Spleen (tissue), 11 donors: ENCODE results near the gene RND3. TPM values are rescaled to one million over a fixed set of nuclear protein-coding genes. Genes with fewer than 3 reads are reported as not detected.

Source experiments
- DNase-seq: peaks from one replicate; pipeline ENCODE4 v3.0.0-alpha.2; 2020
- H3K27ac ChIP-seq, 8 donors: fragments of 200-600 bp; sonication (generic) in 7 of 8; 1 replicate in 4 of 8; 2 replicates in 4 of 8; pipeline versions ENCODE4 v1.5.0 to v1.8.0; 2016 to 2021; ENCODE audit warnings: inconsistent platforms in 4 of 8, mild to moderate bottlenecking in 4 of 8, moderate library complexity in 1 of 8
- H3K27me3 ChIP-seq, 7 donors: fragments of 200-600 bp; sonication (generic) in 6 of 7; replicated peaks in 1 of 7; 1 replicate in 4 of 7; 2 replicates in 3 of 7; pipeline versions ENCODE4 v1.5.0 to v1.8.0; 2016 to 2021; ENCODE audit warnings: inconsistent platforms in 3 of 7, mild to moderate bottlenecking in 1 of 7
- H3K36me3 ChIP-seq, 6 donors: fragments of 200-600 bp; sonication (generic) in 5 of 6; 1 replicate in 4 of 6; 2 replicates in 2 of 6; pipeline versions ENCODE4 v1.5.0 to v1.8.0; 2016 to 2021; ENCODE audit warnings: inconsistent platforms in 2 of 6
- H3K4me1 ChIP-seq, 6 donors: fragments of 200-600 bp; sonication (generic) in 5 of 6; 1 replicate in 3 of 6; 2 replicates in 3 of 6; pipeline versions ENCODE4 v1.5.0 to v1.8.0; 2016 to 2021; ENCODE audit warnings: inconsistent platforms in 3 of 6
- H3K4me3 ChIP-seq, 8 donors: fragments of 200-600 bp; sonication (generic) in 7 of 8; 1 replicate in 4 of 8; 2 replicates in 4 of 8; pipeline versions ENCODE4 v1.5.0 to v1.8.0; 2016 to 2021; ENCODE audit warnings: inconsistent platforms in 4 of 8, mild to moderate bottlenecking in 4 of 8, moderate library complexity in 2 of 8
- H3K9me3 ChIP-seq, 8 donors: fragments of 200-600 bp; sonication (generic) in 7 of 8; 1 replicate in 4 of 8; 2 replicates in 4 of 8; pipeline versions ENCODE4 v1.5.0 to v1.8.0; 2016 to 2021; ENCODE audit warnings: inconsistent platforms in 4 of 8
- POLR2A ChIP-seq, 3 donors: fragments of 450-650 bp; IDR thresholded peaks; one replicate each; pipeline ENCODE4 v1.5.1; 2017; ENCODE audit warnings: antibody characterized with exemption in 3 of 3, mild to moderate bottlenecking in 1 of 3
- POLR2AphosphoS5 ChIP-seq, 3 donors: sonication (generic); formaldehyde crosslinking; IDR thresholded peaks; one replicate each; pipeline ENCODE4 v1.5.1; 2017; ENCODE audit warnings: antibody characterized with exemption in 3 of 3
- WGBS, 5 donors: extraction: QIAGEN DNeasy Blood & Tissue Kit in 3 of 5; methylation state at CpG; one replicate each; pipeline versions ENCODE4 v1.1.5 to v1.1.7; 2013 to 2018; 5-methylcytosine and 5-hydroxymethylcytosine counted together
- intact Hi-C: fragments of 100-400 bp; cut with DNase I; formaldehyde crosslinking; loops from one replicate; pipeline ENCODE4 v1.15.0; 2023; ENCODE audit warnings: low total_unique reads
- polyA plus RNA-seq, 3 donors: library from polyadenylated mRNA; stranded (reverse); fragments of 200-250 nt; gene quantifications; one replicate each; pipeline ENCODE4 v1.2.1, GENCODE V29; 2013
- total RNA-seq, 7 donors: library from RNA; depleted of rRNA in 3 of 7; stranded (reverse); fragments of >200 nt in 3 of 7; fragmentation: NEBNext Ultra II Directional in 4 of 7; extraction: Animal tissue kit (Norgen Biotek cat#: 25700) in 4 of 7; gene quantifications; one replicate each; pipeline versions ENCODE4 v1.1.0 to v1.2.1, GENCODE V29; 2016 to 2021
- TF ChIP-seq, protein P1 (sequence below), 11 experiments: fragments of 200-600 bp in 7 of 11; fragments of 450-650 bp in 4 of 11; sonication (generic) in 4 of 11; IDR thresholded peaks in 8 of 11; conservative IDR thresholded peaks in 3 of 11; 1 replicate in 7 of 11; 2 replicates in 4 of 11; pipeline versions ENCODE4 v1.4.0 to v1.8.0; 2016 to 2021; ENCODE audit warnings: antibody characterized with exemption in 11 of 11, inconsistent platforms in 4 of 11, mild to moderate bottlenecking in 1 of 11
- donor health status: healthy with polysubstance abuse.
- donor health status: DM: no; HTN: no; CAD: no; lungs with moderate emphysema.
- donor health status: DM: no; HTN: no; CAD: no.
- donor health status: Bipolar disorder and iron deficiency.
- donor health status: healthy.
- donor health status: DM: no; HTN: no; CAD: no.
- donor health status: DM: yes; HTN: yes; CAD: no.

The RND3 gene
- total and polyA plus RNA-seq, 10 donors, result 10.3 to 97.0 (median 57.8) TPM

DNA sequence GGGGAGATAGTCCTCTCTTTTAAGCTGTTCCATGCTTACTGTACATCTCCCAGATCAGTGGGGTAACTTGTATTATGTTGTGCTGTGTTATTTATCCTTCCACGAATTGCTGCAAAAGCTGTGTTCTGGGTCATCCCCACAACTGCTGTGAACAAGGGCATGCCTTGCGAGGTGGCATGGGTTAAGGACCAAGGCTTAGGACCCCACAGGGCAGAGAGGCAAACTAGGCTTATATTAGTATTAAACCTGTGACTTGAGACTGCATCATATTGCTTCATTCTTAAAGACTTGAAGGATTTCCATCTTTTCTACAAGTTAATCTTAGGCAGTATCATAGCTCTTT is 19.9 kb downstream of the RND3 start:
- intact Hi-C loops, result no loop called here
- Histone ChIP-seq H3K9me3 (no peaks in the 10 kb centered on the region), H3K36me3 (peaks cover 0 to 26% (median 0%) of the 10 kb centered on the region in 6 donors), H3K4me3 (no peak overlapping the region), H3K27ac (peak overlapping the region in 6 of 8 donors; percentile 23 to 69 (median 42)), H3K4me1 (peaks cover 0 to 19% (median 0%) of the 10 kb centered on the region in 6 donors), H3K27me3 (no peaks in the 10 kb centered on the region)
- DNase-seq, result no peak
- TF ChIP-seq, protein P1, sequence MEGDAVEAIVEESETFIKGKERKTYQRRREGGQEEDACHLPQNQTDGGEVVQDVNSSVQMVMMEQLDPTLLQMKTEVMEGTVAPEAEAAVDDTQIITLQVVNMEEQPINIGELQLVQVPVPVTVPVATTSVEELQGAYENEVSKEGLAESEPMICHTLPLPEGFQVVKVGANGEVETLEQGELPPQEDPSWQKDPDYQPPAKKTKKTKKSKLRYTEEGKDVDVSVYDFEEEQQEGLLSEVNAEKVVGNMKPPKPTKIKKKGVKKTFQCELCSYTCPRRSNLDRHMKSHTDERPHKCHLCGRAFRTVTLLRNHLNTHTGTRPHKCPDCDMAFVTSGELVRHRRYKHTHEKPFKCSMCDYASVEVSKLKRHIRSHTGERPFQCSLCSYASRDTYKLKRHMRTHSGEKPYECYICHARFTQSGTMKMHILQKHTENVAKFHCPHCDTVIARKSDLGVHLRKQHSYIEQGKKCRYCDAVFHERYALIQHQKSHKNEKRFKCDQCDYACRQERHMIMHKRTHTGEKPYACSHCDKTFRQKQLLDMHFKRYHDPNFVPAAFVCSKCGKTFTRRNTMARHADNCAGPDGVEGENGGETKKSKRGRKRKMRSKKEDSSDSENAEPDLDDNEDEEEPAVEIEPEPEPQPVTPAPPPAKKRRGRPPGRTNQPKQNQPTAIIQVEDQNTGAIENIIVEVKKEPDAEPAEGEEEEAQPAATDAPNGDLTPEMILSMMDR (IDR thresholded peaks at IDR 0.05 in 8 of 11, conservative IDR thresholded peaks at IDR 0.05 in 3 of 11), result no peak
- no peak for TF ChIP-seq POLR2A (IDR thresholded peaks at IDR 0.05)
- TF ChIP-seq POLR2AphosphoS5 (IDR thresholded peaks at IDR 0.05), result no peak
- 65 to 89% (median 79%) methylated on average over 2 of the region's 2 CpGs for WGBS, 5 donors

DNA sequence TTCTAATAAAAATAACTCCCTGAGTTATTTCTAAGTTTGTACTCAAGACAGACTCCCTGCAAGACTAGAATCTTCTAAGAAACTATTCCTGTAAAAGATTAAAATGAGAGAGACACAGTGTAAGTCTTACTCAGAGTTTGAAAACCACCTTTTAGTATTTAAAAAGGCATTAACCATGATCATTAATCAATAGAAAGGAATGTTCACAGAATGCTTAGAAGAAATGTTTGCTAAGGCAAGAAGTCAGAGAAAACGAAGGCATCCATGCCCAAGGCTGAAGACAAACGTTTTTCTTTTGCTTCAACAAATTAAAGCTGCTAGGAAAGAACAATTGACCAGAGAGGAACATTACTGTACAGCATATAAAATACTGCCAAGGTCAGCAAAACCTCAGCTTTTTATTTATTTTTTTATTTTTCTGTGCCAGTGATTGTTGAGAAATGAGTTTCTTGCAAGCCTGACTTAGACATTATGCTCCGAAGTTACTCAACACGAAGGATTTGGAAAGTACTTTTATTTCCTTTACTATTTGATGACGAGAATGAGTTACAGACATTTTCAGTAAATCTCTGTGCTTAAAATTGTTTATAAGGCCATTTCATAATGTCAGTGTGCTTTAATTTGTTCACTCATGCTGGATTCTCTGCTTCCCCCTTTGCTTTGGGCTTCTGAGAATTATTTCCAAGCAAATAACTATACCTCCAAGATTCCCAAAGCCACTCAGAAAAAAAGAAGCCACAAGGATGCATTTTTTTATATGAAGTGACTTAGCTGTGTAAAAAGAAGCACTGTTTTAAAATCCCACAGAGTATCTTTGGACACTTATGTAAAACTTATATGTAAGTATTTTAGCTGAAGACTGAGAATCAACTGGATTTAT is 20.5 kb downstream of the RND3 start:
- whole genome bisulfite sequencing, 5 donors, result 49 to 59% (median 54%) methylated on average over 5 of the region's 5 CpGs
- Histone ChIP-seq H3K9me3 (no peaks in the 10 kb centered on the region), H3K4me3 (no peak overlapping the region), H3K27ac (peak overlapping the region in 7 of 8 donors; percentile 23 to 69 (median 43)), H3K27me3 (no peaks in the 10 kb centered on the region), H3K36me3 (peaks cover 0 to 26% (median 0%) of the 10 kb centered on the region in 6 donors), H3K4me1 (peaks cover 0 to 19% (median 0%) of the 10 kb centered on the region in 6 donors)
- TF ChIP-seq POLR2AphosphoS5 (IDR thresholded peaks at IDR 0.05), result no peak
- TF ChIP-seq, protein P1 (IDR thresholded peaks at IDR 0.05 in 8 of 11, conservative IDR thresholded peaks at IDR 0.05 in 3 of 11), result no peak
- no peak for TF ChIP-seq POLR2A (IDR thresholded peaks at IDR 0.05)
- intact Hi-C loops, result no loop called here
- DNase-seq, result no peak

DNA sequence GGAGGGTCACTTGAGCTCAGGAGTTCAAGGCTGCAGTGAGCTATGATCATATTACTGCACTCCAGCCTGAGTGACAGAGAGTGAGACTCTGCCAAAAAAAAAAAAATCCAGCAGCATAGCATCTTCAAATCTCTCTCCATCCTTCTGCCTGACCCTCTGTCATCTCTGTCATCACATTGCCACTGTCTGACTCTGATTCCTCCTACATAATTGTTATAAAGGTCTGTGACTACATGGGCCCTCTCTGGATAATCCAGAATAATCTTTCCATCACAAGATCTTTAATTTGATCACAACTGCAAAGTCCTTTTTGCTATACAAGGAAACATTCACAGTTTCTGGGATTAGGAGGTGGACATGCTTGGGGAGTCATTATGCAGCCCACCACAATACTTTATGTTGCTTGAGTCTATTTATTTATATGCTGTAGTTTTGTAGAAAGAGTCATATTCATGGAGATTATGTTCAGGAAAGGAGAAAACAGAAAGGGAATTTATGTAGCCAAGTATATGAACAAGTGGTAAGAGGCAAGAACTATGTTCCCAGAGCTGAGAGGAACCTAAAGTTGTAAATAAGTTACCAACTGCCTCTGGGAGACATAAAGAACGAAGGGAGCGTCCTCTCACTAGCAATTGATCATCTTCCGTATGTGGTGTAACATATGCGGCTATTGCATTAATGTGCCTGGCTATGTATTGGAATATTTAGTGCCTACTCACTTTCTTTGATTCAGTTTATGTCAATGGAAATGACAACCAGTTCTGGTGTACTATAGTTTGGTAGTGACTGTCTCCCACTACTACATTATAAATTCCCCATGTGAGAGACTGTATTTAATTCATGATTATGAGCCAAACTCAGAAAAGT is 21.5 kb downstream of the RND3 start:
- H3K4me1 ChIP-seq, result peaks cover 0 to 19% (median 0%) of the 10 kb centered on the region in 6 donors
- no peaks in the 10 kb centered on the region for H3K9me3 ChIP-seq
- TF ChIP-seq POLR2AphosphoS5 (IDR thresholded peaks at IDR 0.05) (no peak), POLR2A (IDR thresholded peaks at IDR 0.05) (no peak)
- TF ChIP-seq, protein P1 (IDR thresholded peaks at IDR 0.05 in 8 of 11, conservative IDR thresholded peaks at IDR 0.05 in 3 of 11), result no peak
- DNase-seq, result no peak
- intact Hi-C loops, result no loop called here
- peaks cover 0 to 18% (median 0%) of the 10 kb centered on the region in 6 donors for H3K36me3 ChIP-seq
- 86 to 98% (median 94%) methylated on average over 4 of the region's 4 CpGs for WGBS, 5 donors
- peak overlapping the region in 5 of 8 donors; percentile 35 to 63 (median 49) for H3K27ac ChIP-seq
- no peaks in the 10 kb centered on the region for H3K27me3 ChIP-seq
- H3K4me3 ChIP-seq, result no peak overlapping the region
